ENCODE results near the gene DLGAP3.

DLGAP3 gene

GRCh38 chr1:34840426-34840825 is 89.0 kb downstream of the DLGAP3 start:
- POLR2A ChIA-PET: interaction anchor here (1.0 kb wide), 1 partner anchor 19 kb away, joined by 3 read pairs; no protein-coding TSS in a partner anchor
- CTCF ChIA-PET: interaction anchor here (1.0 kb wide), 1 partner anchor 12 kb away, joined by 3 read pairs; no protein-coding TSS in a partner anchor
- TF ChIP-seq FOXM1 (IDR thresholded peaks at IDR 0.05; ENCODE audit: borderline replicate concordance): no peak
- no peak for TF ChIP-seq ZNF384 (IDR thresholded peaks at IDR 0.05)
- no peak for TF ChIP-seq L3MBTL2 (conservative IDR thresholded peaks at IDR 0.05)

GRCh38 chr1:34839526-34840305 is 89.7 kb downstream of the DLGAP3 start:
- TF ChIP-seq LEF1 (IDR thresholded peaks at IDR 0.05; ENCODE audit: borderline replicate concordance) (no peak), HDGF (IDR thresholded peaks at IDR 0.05; ENCODE audit: borderline replicate concordance) (no peak), ZNF384 (IDR thresholded peaks at IDR 0.05) (no peak), NFRKB (IDR thresholded peaks at IDR 0.05) (no peak), TARDBP (IDR thresholded peaks at IDR 0.05) (no peak), PKNOX1 (IDR thresholded peaks at IDR 0.05) (no peak), FOXK2 (IDR thresholded peaks at IDR 0.05) (no peak), FOXA1 (IDR thresholded peaks at IDR 0.05) (no peak), SUZ12 (IDR thresholded peaks at IDR 0.05) (no peak)
- CTCF ChIA-PET: interaction anchor here (1.0 kb wide), 1 partner anchor 13 kb away, joined by 3 read pairs; no protein-coding TSS in a partner anchor
- no peak for DNase-seq (ENCODE audit: extremely low spot score)
- POLR2A ChIA-PET: interaction anchor here (1.0 kb wide), 1 partner anchor 20 kb away, joined by 3 read pairs; no protein-coding TSS in a partner anchor

More at GRCh38 chr1:34840426-34840825, 89.0 kb downstream of the DLGAP3 start:
- DNase-seq (ENCODE audit: extremely low spot score): no peak

GRCh38 chr1:34833711-34834110 is 95.7 kb downstream of the DLGAP3 start:
- ChIA-PET CTCF (interaction anchor here (0.8 kb wide), 1 partner anchor 19 kb away, joined by 3 read pairs; no protein-coding TSS in a partner anchor), POLR2A (no interaction called here)
- TF ChIP-seq FOXK2 (IDR thresholded peaks at IDR 0.05) (no peak), SP1 (IDR thresholded peaks at IDR 0.05) (no peak), ARNT (IDR thresholded peaks at IDR 0.05) (no peak), ZNF384 (IDR thresholded peaks at IDR 0.05) (no peak), SUZ12 (IDR thresholded peaks at IDR 0.05) (no peak), LEF1 (IDR thresholded peaks at IDR 0.05; ENCODE audit: borderline replicate concordance) (no peak), BHLHE40 (IDR thresholded peaks at IDR 0.05; ENCODE audit: borderline replicate concordance) (no peak), PKNOX1 (IDR thresholded peaks at IDR 0.05) (no peak), NFRKB (IDR thresholded peaks at IDR 0.05) (no peak), FOXM1 (IDR thresholded peaks at IDR 0.05; ENCODE audit: borderline replicate concordance) (no peak), TARDBP (IDR thresholded peaks at IDR 0.05) (no peak), ELF4 (IDR thresholded peaks at IDR 0.05) (no peak), HDGF (IDR thresholded peaks at IDR 0.05; ENCODE audit: borderline replicate concordance) (no peak), L3MBTL2 (conservative IDR thresholded peaks at IDR 0.05) (no peak), FOXA1 (IDR thresholded peaks at IDR 0.05) (no peak), CTBP1 (IDR thresholded peaks at IDR 0.05; ENCODE audit: borderline replicate concordance) (no peak)
- DNase-seq (ENCODE audit: extremely low spot score): no peak

GRCh38 chr1:34831721-34832246 is 97.7 kb downstream of the DLGAP3 start:
- POLR2A ChIA-PET: no interaction called here
- no peak for DNase-seq (ENCODE audit: extremely low spot score)
- CTCF ChIA-PET: interaction anchor here (2.1 kb wide), 1 partner anchor 21 kb away, joined by 9 read pairs; no protein-coding TSS in a partner anchor
- no peak for TF ChIP-seq ELF4 (IDR thresholded peaks at IDR 0.05)

- CTCF ChIA-PET: no interaction called here
- POLR2A ChIA-PET: no interaction called here
- TF ChIP-seq CTBP1 (IDR thresholded peaks at IDR 0.05; ENCODE audit: borderline replicate concordance) (no peak), ELF4 (IDR thresholded peaks at IDR 0.05) (no peak), FOXA1 (IDR thresholded peaks at IDR 0.05) (no peak), SUZ12 (IDR thresholded peaks at IDR 0.05) (no peak), FOXK2 (IDR thresholded peaks at IDR 0.05) (no peak), TARDBP (IDR thresholded peaks at IDR 0.05) (no peak), L3MBTL2 (conservative IDR thresholded peaks at IDR 0.05) (no peak), ARNT (IDR thresholded peaks at IDR 0.05) (no peak)
- DNase-seq (ENCODE audit: extremely low spot score): no peak
These were observed 100.2 kb downstream of the DLGAP3 start for GRCh38 chr1:34829250-34829649.

- ChIA-PET CTCF (no interaction called here), POLR2A (no interaction called here)
- no peak for TF ChIP-seq FOXM1 (IDR thresholded peaks at IDR 0.05; ENCODE audit: borderline replicate concordance)
- TF ChIP-seq SUZ12 (IDR thresholded peaks at IDR 0.05): no peak
- no peak for TF ChIP-seq FOXK2 (IDR thresholded peaks at IDR 0.05)
- DNase-seq (ENCODE audit: extremely low spot score): no peak
These were observed 100.8 kb downstream of the DLGAP3 start for GRCh38 chr1:34828611-34829010.

- ChIA-PET CTCF (no interaction called here), POLR2A (interaction anchor here (0.9 kb wide), 1 partner anchor 8 kb away, joined by 4 read pairs; no protein-coding TSS in a partner anchor)
- TF ChIP-seq NFRKB (IDR thresholded peaks at IDR 0.05) (no peak), L3MBTL2 (conservative IDR thresholded peaks at IDR 0.05) (no peak), TARDBP (IDR thresholded peaks at IDR 0.05) (no peak), ELF4 (IDR thresholded peaks at IDR 0.05) (no peak), LEF1 (IDR thresholded peaks at IDR 0.05; ENCODE audit: borderline replicate concordance) (no peak), PKNOX1 (IDR thresholded peaks at IDR 0.05) (no peak), CTBP1 (IDR thresholded peaks at IDR 0.05; ENCODE audit: borderline replicate concordance) (no peak)
- no peak for DNase-seq (ENCODE audit: extremely low spot score)
These were observed 102.0 kb downstream of the DLGAP3 start for GRCh38 chr1:34827341-34827941.

Data from HEK293T (cell line).